Activated T-helper 1 cell treated with Interleukin-2 at 50 U/mL for 16 hours (primary cell): ENCODE measurements around the gene CRYGD.
"Not testable (repeated sequence)": the region's sequence is repeated elsewhere in the genome, so short reads cannot be mapped to it uniquely, and the experiment has no call there.

Source experiments
- DNase-seq: peaks from one replicate; pipeline ENCODE4 v3.0.0-alpha.2; 2020; ENCODE audit warnings: low read depth

CRYGD gene

DNA sequence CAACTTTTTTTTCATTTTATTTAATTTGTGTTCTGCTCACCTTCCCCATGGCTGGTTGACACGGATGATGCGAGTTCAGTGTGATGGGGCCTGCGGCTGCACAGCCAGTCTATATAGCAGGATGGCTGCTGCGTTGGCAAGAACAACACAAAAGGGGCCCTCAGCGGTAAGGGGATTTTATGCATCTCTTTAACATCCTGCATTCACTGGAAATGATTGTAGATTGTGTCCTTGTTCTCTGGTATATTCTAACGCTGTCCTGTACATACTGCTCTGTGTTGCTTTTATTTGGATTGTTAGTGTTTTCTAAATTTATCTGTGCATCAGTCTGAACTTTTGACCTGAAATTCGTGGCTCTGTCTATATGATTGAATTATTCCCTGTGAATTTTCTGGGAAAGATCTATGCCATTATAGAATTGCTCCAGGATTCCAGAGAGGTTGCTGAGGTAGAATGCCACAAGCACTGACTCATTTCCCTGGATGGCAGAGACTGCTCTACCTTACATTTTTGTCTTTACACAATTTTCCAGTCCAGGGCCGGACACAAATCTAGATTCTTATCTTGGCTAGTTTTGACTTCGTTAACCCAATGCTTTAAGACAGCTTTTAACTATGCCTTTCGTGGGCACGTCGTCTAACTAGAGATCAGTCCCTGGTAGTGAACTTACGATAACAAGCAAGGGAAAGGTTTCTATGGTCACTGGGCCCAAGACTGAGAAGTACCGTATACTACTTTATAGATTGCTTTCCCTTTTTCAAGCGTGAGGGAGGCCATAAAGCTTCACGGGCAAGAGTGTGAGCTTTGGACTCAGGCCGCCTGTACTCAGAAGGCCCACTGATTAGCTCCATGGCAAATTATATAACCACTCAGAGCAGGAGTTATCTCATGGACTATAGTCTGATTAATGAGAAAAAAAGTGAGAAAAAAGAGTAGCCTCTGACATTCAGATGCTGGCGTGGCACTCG is 5.7 kb upstream of the CRYGD start, which contains the start of gene CRYGC:
Gene CRYGC, minus strand, starts transcription at position 85 of the 968 bp plus-strand sequence. Its CDS starts 36 bp downstream, at position 49.
- no peak for DNase-seq

DNA sequence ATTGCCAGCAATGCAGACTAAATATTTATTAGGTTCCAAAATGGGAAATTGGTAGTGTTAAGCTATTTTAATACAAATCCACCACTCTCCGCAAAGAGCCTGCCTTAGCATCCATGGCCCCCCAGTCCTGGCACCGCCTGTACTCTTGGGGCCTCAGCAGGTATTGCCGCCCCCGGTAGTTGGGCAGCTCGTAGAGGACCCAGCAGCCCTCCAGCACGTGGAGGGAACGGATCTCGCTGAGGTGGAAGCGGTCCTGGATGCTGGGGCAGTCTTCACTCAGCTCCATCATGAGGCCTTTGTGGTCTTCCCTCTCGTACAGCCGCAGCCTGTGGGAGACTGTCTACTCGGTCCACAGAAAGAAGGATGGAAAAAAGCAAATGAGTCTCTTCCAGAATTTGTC is 3.8 kb upstream of the CRYGD start:
- DNase-seq = no peak

DNA sequence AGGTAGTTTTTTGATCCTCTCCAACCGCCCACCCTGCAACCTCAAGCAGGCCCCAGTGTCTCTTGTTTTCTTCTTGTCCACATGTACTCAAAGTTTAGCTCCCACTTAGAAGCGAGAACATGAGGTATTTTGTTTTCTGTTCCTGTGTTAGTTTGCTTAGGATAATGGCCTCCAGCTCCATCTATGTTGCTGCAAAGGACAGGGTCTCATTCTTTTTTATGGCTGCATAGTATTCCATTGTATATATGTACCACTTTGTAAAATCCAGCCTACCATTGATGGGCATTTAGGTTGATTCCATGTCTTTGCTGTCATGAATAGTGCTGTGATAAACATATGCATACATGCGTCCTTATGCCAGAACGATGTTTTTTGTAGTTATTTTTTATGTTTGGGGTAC is 2.8 kb upstream of the CRYGD start:
- no peak for DNase-seq

DNA sequence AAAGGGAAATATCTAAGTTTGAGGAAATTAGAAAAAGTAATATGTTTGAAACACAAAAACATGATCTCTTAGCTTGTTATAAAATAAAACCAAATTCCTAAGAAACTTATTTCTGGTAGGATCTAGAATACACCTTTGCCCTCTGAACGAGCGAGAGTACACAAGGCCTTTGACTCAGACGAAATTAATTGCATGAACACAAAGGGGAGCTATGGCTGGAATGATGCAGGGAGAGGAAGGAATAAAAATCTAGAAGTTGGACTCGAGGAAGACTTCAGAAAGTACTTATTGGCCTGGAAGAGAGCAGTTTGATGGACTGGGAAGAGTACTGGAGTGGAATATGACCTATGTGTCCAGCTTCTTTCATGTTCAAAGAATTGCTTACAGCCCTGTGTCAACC is 927 bp upstream of the CRYGD start:
- no peak for DNase-seq

DNA sequence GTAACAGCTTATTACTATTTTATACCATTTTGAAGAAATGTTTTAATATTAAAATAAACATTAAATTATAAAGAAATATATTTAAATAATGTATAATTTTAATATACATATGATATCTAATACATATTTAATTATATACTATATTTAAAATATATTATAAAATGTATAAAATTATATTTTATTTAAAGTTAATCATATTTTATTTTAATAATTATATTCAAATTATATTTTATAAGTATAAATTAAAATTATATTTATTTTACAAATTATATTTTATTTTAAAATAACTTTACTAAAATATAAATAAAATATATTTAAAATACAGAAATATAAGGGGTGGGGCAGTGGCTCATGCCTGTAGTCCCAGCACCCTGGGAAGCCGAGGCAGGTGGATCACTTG is 2.1 kb downstream of the CRYGD start:
- no peak for DNase-seq

DNA sequence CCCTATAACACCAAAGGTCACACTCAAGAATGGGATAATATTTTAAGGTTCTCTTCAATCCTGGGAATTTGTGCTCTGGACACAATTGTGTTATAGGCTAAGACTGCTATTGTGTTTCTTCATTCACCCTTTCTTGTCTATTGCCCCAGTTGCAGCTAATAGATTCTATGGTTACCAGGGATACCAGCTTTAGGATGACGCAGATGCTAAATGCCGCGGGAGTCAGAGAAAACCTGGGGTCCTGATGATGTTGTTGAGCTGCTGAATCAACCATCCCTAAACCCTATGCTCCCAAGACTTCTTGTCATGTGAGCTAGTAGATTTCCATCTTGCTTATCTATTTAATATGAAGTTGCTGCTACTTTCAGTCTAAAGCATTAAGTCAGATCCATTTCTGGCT is 5.4 kb downstream of the CRYGD start:
- DNase-seq = no peak

DNA sequence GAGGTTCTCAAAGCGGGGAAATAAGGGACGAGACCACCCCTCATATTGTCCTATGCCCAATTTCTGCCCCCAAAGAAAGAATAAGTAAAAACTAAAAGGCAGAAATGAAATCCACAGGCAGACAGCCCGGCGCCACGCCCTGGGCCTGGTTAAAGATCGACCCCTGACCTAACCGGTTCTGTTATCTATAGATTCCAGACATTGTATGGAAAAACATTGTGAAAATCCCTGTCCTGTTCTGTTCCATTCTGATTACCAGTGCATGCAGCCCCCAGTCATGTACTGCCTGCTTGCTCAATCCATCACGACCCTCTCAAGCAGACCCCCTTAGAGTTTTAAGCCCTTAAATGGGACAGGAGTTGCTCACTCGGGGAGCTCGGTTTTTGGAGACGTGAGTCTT is 6.9 kb downstream of the CRYGD start:
- DNase-seq = not testable (repeated sequence)

DNA sequence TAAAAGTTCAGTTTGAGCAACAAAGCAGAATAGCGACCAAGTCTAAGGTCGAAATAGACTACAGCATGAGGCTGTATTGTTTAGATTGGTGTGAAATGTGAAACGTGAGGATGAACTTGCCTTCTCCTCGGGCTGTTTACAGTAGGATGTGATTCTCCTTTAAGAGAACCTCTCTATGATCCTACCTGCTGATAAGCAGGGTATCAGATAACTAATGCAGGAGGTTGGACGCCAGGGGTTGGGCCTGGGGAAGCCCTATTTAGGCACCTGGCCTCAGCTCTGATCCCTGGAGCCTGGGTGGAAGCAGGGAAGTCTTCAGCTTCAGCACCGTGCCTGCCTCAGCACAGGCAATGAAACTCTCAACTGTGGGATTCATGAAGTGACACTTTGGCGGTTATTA is 11.4 kb downstream of the CRYGD start:
- no peak for DNase-seq

DNA sequence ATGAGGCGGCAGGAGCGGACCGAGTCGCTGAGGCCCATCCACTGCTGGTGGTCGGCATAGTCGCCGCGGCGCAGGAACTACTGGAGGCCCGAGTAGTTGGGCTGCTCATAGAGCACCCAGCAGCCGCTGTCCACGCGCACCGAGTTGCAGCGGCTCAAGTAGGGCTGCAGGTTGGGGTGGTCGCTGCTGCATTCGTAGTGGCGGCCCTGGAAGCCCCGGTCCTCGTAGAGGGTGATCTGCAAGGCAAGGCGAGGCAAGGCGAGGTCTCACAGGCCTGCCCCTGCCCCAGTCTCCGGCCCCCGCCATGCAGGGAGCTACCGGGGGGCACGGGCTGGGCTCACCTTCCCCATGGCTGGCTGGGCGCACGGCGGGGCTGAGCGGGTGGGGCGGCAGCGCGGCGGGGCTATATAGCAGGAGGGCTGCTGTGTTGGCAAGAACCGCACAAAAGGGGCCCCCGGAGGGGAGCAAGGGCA is 12.0 kb downstream of the CRYGD start:
- not testable (repeated sequence) for DNase-seq

DNA sequence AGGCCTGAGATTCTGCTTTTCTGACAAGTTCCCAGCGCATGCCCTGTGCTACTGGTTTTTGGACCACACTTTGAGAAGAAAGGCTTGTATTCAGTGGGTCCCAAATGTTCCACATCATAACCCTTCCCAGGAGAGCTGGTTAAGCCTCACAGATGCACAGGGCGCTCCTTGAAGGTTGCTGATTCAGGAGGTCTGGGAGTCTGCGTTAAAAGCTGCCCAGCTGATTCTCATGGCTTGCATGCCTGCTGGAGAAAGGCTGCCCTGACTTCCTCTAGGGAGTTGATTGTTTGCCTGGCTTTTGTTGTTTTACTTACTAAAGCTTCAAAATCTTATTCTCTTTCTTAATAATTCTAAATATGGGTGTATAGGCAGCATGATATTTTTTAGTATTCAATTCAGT is 20.7 kb downstream of the CRYGD start:
- DNase-seq = no peak

DNA sequence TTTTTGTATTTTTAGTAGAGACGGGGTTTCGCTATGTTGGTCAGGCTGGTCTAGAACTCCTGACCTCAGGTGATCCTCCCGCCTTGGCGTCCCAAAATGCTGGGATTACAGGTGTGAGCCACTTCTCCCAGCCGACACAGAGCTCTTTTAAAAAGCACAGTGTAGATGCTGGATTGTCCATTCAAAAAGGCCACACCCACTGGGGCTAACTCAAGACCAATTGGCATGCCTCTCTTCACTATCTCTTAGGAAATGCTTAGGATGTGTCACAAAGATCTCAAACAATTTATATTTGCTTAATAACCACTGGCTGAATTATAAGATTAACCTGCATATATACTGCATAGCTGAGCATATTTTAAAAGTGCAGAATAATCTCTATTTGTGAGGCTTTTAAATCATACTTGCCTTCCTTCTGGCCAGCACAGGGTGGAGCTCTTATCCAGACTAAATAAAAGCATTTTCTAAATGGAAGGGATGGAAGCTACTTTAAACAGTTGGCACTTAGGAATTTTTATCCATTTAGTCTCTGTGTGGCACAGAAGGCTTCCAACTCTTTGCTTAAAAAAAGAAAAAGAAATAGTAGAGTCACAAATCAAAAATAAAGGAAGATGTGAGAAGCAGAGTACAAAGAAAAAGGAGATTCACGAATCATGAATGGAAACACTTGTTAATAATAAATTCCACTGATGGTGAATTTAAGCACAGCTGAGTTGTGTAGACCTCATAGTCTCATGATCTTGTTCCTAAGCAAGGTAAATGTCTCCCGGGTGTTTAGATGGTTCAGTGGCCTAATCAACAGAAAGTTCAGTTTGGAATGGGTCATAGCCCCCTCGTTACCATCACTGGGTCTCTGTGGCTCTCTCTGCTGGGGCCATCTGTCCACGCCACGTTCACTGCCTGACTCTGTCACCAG is 22.4 kb downstream of the CRYGD start:
- DNase-seq = no peak

DNA sequence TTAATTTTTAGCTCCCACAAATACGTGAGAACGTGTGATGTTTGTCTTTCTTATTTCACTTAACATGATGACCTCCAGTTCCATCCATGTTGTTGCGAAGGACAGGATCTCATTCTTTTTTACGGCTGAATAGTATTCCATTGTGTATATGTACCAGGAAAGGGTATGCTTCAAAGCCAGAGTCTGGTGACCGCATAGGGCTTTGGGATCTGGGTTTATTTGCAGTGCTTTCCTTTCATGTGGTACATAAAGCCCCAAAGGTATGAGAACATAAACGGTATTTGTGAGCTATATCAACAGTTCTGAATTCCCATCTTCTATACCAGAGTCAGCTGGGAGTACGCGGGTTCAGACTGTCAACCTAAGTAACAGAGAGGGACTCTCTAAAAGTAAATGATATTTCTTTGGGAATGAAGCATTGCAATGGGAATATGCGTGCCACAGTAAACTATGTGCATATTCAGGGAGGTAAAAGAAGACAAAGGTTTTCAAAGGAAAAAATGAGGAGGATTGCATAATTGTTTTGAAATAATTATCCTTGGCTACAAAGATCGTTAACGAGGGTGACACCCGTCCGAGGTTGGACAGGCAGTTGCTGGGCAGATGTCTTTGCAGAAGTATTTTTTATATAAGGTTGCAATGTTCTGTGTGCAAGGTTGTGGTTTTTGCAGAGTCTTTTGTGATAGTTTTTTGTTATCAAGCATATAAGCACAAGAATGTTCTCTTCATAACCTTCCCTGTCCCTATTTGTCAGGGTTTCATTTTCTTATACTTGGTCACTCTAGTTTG is 24.4 kb downstream of the CRYGD start:
- DNase-seq = no peak

DNA sequence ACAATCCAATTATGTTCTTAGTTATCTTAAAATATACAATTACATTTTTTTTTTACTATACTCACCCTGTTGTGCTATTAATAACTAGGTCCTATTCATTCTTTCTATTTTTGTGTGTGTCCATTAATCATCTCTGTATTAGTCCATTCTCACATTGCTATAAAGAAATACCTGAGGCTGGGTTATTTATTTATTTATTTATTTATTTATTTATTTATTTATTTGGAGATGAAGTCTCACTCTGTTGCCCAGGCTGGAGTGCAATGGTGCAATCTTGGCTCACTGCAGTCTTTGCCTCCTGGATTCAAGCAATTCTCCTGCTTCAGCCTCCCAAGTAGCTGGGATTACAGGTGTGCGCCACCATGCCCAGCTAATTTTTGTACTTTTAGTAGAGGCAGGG is 25.6 kb downstream of the CRYGD start:
- not testable (repeated sequence) for DNase-seq

DNA sequence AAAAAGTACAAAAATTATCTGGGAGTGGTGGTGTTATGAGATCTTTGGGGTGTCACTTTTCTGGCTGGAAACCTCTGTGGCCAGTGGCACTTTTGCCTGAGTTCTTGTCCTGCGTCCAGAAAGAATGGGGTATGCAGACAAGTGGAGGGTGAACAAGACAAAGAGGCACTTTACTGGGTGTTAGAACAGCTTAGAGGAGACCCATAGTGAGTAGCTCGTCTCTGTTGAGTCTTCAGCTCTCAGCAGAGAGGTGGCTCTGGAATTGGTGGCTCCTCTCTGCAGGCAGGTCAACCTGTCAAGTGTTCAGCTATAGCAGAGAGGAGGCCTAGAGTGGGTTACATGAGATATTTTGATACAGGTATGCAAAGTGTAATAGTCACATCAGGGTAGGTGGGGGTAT is 26.1 kb downstream of the CRYGD start:
- no peak for DNase-seq

DNA sequence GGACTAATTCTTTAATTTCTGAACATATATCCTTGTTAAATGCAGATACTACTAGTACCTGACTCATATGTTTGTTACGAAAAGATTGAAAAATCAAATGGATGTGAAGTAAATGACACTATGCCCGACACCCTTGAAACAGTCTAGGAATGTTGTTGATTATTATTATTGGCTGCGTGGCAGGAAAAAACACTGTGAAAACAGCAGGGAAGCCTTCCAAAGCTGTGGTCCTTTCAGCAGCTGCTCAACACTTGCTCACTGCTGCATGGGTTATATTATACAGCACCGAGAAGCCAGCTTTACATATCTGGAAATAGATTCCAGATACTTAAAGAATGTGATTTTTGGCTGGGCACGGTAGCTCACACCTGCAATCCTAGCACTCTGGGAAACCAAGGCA is 26.5 kb downstream of the CRYGD start:
- no peak for DNase-seq

DNA sequence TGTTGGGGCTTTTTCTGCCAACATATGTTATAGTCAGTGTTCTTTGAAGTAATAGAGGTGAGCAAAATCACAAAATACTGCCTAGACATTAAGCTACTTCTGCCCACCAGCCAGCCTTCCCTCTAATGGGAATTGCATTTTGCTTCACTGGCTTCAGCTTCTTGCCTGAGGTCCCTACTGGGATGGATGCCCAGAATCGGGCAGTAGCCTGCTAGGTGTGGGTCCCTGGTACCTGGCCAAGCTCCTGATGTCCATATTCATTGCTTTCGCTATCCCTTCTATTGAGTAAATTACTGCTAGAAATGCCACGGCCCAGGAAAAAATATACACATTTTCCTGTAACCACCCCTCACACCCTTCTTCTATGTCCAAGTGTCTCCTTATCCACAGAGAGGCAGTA is 27.0 kb downstream of the CRYGD start:
- no peak for DNase-seq

DNA sequence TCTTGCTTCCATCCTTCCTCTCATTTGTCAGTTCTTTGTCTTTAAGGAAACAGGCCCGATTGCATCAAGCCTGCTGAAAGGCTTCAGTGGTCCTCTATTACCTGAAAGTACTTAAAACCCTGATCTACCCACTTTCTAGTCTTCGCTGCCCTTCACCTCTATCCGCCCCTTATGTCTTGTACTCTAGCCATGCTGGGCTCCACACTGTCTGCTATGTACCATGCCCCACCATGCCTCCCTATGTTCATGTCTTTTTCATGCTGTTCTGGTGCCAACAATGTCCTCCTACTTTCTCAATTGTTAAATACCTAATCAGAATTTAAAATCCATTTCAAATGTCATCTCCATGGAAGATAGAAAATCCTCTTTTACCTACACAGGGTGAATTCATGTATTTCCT is 28.2 kb downstream of the CRYGD start:
- DNase-seq = no peak

DNA sequence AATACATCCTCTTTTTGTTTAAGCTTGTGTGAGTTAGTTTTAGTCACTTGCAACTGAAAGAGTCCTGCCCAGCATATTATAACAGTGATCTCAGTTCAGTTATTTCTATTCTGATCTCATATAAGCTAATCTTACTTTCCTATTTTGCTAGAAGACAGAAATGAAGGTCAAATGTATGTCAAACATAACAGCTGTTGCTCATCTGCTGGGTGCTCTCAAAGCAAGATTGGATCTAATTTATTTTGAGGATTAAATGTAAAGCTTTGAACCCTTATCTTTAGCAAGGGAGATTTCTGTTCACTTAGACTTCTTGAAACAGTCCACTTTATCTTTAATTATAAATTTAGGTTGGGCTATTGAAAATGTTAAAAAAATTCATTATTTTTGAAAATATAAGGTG is 31.2 kb downstream of the CRYGD start:
- no peak for DNase-seq

DNA sequence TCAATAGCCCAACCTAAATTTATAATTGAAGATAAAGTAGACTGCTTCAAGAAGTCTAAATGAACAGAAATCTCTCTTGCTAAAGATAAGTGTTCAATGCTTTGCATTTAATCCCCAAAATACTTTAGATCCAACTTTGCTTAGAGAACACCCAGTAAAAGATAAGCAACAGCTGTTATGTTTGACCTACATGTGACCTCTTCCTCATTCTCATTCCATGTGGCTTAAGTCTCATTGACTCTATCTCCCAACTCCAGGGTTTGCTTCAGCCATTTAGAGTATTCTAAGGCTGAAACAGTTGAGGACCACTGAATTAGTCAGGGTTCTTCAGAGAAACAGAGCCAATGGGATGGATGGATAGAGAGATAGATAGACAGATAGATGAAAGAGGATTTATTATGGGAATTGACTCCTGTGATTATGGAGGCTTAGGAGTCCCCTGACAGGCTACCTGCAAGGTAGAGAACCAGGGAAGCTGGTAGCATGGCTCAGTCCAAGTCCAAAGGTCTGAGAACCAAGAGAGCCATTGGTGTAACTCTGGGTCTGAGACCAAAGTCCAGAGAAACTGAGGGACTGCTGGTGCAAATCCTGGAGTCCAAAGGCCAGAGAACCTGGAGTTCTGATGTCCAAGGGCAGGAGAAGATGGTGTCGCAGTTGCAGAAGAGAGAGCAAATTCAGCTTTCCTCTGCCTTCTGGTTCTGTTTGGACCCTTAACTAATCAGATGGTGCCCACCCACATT is 32.1 kb downstream of the CRYGD start:
- DNase-seq = no peak

DNA sequence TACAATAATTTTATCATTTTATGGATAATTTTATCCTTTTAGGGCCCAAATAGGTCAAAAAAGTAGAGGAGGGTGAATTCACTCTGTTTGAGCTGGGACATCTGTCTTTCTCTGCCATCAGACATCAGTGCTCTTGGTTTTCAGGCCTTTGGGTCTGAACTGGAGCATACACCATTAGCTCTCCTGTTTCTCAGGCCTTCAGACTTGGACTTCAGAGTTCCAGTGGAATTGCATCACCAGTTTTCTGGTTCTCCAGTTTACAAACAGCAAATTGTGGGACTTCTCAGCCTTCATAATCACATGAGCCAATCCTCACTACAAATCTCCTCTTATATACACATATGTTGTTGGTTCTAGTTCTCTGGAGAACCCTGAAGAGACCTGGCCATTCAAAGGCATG is 33.9 kb downstream of the CRYGD start:
- no peak for DNase-seq

DNA sequence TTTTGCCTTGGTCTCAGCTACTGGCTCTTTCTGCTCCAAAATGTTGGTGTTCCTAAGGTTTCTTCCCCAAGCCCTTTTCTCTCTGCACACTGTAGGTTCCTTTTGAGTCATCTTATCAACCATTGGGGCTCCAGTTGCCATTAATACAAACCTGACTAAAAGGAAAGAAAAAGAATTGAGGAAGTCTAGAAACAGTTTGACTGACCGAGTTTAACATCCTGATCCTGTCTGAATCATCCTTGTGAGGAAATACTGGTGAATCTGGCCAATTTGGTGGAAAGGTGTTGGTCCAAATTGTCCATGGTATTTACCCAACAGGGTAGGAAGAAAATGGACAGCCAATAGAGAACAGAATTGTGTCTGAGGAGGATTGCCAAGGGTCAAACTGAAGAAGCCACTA is 38.3 kb downstream of the CRYGD start:
- no peak for DNase-seq
